ENCODE results near the gene CACNB1.
"Not testable (repeated sequence)": the region's sequence is repeated elsewhere in the genome, so short reads cannot be mapped to it uniquely, and the experiment has no call there.

The CACNB1 gene

DNA sequence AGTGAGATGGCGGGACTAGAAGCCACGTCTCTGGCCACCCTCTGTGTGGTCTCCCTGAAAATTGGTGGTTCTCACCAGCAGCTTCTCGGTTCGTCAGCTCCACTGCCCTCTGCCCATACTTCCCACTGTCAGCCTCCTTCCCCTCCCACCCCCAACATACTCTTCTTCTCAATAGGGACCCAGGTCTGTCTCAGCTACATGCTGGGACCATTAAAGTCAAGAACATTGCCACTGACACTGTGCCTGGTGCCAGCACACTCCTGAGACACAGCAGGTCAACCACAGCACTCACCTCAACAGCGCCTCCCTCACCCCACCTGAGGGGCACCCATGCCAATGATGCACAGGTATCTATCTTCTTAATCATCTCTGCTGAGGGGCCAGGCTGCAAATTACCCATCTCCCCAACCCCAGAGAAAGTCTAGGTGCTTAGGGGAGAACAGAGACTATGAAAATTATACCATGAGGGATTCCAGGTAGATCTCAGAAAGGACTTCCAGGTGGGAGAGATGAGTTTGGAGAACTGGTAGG lies 47.3 kb downstream of the CACNB1 start:
- DNase-seq, result no peak

DNA sequence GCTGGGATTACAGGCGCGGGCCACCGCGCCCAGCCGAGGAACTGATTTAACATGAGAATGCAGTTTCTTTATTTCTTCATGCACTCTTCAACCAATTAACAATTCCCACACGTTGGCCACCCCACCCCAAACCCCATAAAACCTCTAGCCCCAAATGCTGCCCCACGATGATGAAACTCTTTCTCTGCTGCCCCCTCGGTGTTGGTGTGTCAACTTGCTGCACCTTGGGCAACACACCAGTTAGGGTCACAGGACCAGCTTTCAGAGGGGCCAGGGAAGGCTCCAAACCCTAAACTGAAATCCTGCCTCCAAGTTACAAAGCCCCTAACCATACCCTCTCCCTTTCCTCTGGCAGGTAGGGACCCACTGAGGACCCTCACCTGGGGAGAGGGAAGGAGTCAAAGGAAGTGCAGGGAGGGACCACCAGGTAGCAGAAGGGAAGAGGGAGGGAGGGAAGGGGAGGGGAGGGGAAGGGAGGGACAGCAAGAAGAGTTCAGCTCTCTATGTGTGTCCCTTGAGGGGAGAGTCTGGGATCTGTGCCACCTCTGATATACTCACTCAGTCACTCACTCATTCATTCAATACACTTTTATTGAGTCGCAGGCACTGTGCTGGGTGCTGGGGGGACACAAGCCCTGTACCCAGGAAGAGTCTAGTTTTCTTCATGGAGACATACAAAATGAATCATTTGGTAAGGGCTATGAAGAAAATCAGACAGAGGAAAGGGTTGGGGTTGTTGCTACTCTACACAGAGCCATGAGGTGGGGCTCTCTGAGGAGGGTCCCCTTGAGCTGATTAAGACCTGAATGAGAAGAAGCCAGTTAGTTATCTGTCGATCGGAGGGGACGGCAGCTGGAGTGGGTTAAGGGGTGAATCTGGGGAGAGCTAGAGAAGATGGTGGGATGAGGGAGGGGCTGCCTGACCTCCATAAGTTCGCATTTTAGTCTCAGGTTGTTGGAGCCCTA lies 50.0 kb downstream of the CACNB1 start:
- no peak for DNase-seq

DNA sequence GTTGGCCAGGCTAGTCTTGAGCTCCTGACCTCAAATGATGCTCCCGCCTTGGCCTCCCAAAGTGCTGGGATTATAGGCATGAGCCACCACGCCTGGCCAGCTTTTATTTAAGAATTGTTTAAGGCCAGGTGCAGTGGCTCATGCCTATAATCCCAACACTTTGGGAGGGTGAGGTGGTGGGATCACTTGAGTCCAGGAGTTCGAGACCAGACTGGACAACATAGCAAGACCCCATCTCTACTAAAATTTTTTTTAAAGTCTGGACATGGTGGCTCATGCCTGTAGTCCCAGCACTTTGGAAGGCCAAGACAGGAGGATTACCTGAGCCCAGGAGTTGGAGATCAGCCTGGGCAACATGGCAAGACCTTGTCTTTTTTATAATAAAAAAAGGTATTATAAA lies 51.2 kb downstream of the CACNB1 start:
- no peak for DNase-seq

DNA sequence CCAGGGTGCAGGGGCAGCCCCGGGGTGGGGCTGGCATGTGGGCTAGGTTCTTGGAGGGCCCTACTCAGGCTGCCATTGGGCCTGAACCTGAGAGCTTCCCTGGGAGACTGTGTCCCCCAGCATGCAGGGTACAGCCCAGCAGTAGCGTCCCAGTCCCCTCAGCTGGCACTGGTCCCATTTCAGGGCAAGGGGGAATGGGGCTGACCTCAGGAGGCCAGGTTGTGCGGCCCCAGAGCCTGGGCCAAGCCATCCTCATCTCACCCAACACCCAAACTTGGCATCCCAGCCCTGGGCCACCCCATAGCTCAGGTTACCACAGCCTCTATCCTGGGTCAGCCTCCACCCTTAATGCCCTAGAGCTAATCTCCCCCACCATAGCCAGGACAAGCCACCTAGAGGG lies 52.3 kb downstream of the CACNB1 start:
- no peak for DNase-seq

DNA sequence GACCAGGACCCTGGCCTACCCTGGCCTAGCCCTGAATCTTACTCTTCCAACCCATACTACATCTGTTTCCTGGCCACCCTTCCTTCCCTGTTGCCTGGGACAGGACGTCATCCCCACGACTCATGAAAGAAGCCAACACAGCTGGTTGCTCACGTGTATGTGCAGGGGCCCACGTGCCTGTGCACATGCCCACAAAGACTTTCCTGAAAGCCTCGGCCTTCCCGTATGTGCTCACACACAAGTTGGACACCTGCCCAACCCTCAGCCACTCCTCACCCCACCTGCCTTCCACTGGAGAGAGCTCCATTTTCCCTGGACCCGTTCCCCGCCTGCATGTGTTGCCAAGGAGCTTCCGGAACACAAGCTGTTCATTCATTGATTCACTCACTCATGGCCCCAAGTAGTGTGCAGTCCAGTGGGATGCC lies 53.0 kb downstream of the CACNB1 start:
- DNase-seq, result no peak

DNA sequence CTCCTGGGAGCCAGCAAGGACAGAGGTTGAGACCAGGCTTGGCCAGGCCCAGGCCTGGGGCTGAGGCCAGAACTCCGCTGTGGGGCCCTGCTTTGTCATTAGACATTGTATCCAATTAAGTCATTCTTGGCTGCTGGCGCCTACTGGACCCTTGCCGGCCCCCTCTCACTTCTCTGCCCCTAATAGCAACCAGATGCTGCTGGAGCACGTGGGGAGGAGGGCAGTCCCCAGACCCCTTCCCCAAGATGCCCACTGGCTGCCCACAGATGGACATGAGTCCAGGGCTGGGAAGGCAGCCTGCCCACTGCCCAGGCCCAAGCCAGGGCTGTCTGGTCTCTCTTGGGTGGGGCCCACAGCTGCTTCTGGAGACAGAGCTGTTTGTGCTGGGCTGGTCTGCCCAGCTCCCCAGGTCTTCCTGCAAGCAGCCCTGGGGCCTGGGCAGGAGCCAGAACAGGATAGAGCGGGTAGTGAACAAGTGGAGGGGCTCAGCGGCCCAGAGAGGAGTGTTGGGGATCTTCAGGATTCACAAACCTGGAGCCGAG lies 53.8 kb downstream of the CACNB1 start:
- no peak for DNase-seq

DNA sequence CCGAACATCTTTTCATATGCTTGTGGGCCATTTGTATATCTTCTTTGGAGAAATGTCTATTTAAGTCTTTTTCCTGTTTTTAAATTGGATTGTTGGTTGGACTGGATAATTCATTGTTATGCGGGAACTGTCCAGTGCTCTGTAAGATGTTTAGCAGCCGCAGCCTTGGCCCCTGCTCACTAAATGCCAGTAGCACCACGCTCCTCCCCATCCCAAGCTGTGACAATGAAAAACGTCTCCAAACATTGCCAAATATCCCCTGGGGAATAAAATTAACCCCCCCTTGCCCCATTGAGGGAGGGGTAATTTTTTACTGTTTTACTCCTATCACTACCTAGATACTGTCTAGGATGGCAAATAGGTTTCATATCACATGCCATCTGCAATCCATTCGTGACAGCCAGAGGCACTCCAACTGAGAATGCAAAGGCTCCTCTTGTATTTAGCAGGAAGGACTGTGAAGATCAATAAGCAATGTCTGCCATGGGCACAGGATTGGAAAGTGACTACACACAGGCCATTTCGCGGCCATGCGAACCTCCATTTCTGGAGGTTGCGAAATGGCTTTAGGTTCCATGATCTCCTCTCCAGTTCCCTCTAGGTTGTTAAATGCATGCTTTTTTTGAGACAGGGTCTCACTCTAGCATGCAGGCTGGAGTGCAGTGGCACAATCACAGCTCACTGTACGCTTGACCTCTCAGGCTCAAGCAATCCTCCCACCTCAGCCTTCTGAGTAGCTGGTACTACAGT lies 55.4 kb downstream of the CACNB1 start:
- DNase-seq, result no peak

DNA sequence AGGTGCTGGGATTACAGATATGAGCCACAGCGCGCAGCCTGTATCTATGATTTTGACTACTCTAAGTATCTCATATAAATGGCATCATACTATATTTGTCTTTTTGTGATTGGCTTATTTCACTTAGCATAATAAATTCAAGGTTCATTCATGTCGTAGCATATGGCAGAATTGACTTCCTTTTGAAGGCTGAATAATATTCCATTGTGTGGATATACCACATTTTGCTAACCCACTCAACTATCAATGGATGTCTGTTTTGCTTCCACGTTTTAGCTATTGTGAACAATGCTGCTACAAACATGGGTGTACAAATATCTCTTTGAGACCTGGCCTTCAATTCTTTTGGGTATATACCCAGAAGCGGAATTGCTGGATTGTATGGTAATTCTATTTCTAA lies 56.2 kb downstream of the CACNB1 start:
- DNase-seq, result no peak

DNA sequence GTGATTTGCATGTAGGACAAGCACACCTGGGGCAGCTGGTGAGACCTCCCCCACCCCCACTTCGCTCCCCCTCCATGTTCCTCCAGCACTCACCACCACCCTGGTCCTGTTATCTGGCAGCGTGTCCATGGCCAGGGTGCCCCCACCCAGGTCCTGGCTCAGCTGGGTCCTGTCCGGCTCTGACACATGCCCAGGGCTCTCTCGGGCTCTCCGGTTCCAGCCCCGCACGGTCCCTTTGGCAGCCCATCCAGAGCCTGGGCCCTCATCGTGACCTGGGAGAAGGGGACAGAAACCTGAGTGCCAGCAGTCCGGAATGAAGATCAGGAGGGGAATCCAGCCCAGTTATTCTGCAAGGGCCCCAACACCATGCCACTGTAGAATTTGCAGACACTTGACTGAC lies 57.9 kb downstream of the CACNB1 start:
- no peak for DNase-seq

DNA sequence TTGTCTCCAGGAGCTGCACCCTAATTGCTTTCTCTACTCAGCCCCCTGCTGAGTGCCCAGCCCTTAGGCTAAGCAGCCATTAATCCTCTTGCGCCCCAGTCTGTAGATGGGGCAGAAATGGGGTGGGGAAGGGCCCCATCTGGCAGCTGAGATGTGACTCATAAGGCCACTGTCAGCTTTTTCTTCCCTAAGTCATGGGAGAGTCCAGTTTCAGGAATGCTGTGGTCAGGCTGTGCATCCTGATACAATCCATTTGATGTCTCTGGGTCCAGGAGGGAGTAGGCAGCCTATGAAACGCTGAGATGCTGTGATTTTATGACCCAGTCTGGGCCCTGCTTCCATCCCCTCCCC lies 58.3 kb downstream of the CACNB1 start:
- DNase-seq, result no peak

DNA sequence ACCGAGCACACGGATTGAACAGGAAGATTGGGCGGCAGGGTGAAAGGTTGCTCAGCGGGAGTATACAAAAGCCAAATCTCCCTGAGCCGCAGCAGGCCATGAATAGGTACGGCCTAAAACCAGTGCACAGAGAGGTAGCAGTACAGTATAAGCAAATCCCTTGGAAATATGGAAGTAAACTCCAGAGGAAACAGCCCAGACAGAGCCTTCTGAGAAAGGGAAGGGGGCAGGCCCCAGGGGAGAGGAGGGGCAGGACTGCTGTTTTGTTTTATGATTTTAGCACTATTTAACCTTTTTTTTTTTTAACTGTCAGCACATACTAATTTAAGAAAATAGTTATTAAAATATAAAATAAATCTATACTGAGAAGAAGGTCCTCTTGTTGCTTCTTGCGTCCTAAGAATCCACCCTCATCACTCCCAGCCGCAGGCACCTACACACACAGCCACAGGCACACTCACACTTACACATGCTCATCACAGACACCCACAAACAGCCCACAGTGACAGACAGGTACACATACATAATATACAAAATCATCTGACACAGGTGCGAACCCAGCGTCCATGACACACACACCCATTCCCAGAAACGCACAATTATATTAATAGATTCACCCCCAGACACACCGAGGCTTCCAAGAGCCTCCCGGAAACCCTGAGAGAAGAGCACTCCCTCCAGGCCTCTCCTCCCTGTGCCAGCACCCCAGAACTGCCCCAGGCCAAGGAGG lies 58.9 kb downstream of the CACNB1 start:
- DNase-seq, result no peak

DNA sequence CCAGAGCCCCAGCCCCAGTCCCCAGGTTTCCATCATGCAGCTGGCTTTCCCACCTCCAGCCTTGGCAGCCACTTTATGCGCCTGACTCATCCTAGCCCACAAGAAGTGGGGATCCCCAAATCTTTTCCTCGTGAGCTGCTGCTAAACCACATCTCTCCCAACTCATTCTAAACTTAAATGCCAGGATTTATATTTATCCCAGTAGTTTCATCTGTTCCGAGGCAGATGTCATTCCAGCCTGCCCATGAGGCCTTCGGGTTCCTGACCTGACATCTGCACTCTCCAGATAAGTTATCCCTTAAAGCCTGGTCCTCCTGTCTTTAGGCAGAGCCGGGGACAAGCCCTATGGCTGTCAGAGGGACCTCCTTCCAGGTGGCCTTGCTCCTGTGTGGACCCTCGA lies 62.6 kb downstream of the CACNB1 start:
- DNase-seq, result no peak

DNA sequence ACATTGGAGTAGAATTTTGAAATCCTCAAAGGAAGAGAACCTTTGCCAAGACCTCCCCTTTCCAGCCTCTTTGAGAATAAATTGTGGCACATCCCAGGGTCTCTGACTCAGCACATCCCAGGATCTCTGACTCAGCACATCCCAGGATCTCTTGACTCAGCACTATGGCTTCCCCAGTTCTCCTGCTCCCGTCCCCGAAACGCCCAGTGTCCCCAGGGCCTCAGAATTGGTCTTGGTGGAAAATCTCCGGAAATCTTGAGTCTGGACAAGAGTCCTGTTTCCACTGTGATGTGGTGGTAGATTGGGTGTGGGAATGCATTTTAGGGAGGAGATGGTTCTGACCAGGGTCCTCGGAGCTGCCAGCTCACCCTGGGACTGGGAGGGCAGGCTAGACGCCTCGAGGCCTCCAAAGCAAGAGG lies 65.3 kb downstream of the CACNB1 start:
- DNase-seq, result no peak

DNA sequence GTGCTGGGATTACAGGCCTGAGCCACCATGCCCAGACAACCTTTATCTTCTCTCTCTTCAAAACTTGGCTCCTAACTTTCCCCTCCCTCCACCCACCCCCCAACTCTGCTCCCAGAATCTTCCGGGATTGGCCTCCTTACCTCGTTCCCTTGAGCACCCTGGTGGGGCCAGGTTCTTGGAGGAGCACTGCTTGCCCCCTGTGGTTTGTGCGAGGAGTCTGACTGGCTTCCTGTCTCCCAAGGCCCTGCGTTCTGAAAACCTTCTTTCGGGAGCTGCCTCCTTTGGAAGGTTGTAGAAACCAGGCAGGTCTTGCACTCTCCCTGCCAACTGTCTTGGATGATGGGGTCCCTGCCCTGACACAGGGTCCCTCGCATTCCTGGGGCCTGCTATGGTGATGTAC lies 65.9 kb downstream of the CACNB1 start:
- no peak for DNase-seq

DNA sequence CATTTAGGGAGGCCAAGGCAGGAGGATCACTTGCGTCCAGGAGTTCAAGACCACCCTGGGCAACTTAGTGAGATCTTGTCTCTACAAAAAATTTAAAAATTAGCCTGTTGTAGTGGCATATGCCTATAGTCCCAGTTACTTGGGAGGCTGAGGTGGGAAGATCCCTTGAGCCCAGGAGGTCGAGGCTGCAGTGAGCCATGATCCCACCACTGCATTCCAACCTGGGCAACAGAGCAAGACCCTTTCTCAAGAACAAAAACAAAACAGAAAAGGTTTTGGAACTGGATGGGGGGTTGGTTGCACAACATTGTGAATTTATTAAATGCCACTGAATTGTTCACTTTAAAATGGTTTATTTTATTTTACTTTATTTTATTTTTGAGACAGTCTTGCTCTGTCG lies 67.3 kb downstream of the CACNB1 start:
- DNase-seq, result no peak

DNA sequence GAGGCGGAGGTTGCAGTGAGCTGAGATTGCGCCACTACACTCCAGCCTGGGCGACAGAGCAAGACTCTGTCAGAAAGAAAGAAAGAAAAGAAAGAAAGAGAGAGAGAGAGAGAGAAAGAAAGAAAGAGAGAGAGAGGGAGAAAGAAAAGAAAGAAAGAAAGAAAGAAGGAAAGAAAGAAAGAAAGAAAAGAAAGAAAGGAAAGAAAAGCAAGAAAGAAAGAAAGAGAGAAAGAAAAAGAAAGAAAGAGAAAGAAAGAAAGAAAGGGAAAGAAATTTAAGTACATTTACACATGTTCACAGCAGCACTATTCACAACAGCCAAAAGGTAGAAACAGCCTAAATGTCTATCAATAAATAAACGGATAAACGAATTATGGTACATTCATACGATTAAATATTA lies 67.9 kb downstream of the CACNB1 start:
- DNase-seq, result not testable (repeated sequence)

DNA sequence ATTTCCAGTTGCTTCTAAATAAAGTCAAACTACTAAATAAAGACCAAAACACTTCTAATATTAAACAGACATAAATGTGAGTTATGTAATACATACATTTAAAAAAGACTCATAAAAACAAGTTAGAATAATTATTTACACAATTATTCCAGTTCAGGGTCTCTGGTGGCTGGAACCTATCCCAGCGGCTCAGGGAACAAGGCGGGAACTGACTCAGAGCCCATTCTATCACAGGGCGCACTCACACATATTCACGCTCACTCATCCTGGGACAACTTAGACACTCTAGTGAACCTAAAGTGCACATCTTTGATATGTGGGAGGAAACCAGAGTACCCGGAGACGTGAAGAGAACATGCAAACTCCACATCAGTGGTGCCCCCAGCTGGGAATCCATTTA lies 71.0 kb downstream of the CACNB1 start:
- no peak for DNase-seq

DNA sequence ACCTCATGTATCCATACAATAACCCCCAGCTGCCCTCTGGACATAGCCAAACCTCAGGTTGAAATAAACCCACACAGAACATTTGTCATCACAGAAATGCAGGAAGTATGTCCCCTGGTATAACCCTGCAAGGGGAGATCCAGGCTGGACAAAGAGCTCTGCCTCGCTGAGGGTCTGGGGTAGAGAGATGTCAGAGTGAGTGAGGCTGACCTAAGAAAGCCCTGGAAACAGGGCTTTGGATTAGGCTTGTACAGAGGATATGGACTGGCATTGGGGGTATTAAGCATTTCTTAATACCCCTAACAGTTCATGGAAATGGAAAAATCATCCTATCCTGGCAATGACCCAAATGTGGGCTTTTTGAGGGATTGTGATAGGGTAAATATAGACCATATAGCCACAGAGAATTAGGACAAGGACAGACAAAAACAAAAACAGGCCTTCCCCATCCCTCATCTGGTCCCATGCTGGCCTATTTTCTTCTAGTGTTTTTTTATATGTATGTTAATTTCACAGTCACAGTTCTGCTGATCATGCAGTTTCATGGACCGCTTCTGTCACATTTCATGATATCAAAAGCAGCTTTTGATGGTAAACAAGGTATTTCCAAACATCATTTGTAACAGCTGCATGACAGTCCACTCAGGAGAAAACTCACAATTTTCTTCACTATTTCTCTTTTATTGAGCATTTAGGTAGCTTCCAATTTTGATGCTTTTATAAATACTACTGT lies 72.2 kb downstream of the CACNB1 start:
- no peak for DNase-seq

DNA sequence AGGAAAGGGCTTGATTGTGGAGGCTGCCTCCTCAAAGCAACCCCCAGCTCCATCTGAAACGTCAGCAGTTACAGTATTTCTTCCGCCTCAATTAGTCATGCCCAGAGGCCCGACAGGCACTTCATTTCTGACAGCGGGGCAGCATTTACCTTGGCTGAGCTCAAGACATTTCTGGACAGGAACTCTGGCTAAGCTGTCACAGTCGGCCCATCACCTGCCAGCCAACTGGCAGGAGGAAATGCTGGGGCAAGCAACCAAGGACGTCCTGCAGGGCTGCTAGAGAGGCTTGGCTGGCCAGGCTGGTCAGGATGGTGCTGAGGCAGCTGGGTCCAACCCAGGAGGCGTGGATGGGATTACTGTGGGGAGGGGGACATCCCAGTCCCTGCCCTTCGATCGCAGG lies 73.8 kb downstream of the CACNB1 start:
- DNase-seq, result no peak

Measured in NCI-H1048 (cell line).